ENCODE measurements around the gene SLC16A12.
"Not testable (repeated sequence)": the region's sequence is repeated elsewhere in the genome, so short reads cannot be mapped to it uniquely, and the experiment has no call there.

DNA sequence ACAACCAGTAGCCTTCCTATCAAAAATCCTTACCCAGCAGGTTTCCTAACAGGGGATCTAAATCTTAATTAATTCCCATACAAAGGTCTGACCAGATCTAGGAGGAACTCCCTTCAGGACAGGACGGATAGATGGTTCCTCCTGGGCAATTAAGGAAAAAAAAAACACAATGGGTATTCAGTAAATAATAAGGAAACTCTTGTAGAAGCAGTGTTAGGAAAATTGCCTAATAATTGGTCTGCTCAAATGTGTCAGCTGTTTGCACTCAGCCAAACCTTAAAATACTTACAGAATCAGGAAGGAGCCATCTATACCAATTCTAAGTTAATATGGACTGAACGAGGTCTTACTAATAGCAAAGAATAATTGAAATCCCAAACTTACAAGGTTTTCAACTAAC is 124.3 kb downstream of the SLC16A12 start:
- TF ChIP-seq, protein P1, sequence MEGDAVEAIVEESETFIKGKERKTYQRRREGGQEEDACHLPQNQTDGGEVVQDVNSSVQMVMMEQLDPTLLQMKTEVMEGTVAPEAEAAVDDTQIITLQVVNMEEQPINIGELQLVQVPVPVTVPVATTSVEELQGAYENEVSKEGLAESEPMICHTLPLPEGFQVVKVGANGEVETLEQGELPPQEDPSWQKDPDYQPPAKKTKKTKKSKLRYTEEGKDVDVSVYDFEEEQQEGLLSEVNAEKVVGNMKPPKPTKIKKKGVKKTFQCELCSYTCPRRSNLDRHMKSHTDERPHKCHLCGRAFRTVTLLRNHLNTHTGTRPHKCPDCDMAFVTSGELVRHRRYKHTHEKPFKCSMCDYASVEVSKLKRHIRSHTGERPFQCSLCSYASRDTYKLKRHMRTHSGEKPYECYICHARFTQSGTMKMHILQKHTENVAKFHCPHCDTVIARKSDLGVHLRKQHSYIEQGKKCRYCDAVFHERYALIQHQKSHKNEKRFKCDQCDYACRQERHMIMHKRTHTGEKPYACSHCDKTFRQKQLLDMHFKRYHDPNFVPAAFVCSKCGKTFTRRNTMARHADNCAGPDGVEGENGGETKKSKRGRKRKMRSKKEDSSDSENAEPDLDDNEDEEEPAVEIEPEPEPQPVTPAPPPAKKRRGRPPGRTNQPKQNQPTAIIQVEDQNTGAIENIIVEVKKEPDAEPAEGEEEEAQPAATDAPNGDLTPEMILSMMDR (IDR thresholded peaks at IDR 0.05 in 2 of 3, conservative IDR thresholded peaks at IDR 0.05 in 1 of 3; ENCODE audit: control insufficient read depth in 2 of 3, extremely low read depth in 1 of 3, insufficient read depth in 1 of 3, low read depth in 3 of 3, low read length in 3 of 3): not testable (repeated sequence)
- TF ChIP-seq, protein P2, sequence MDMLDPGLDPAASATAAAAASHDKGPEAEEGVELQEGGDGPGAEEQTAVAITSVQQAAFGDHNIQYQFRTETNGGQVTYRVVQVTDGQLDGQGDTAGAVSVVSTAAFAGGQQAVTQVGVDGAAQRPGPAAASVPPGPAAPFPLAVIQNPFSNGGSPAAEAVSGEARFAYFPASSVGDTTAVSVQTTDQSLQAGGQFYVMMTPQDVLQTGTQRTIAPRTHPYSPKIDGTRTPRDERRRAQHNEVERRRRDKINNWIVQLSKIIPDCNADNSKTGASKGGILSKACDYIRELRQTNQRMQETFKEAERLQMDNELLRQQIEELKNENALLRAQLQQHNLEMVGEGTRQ (IDR thresholded peaks at IDR 0.05; ENCODE audit: borderline replicate concordance, low read depth, low read length): not testable (repeated sequence)
- TF ChIP-seq RCOR1 (conservative IDR thresholded peaks at IDR 0.05; ENCODE audit: low read depth, low read length); NFYB (IDR thresholded peaks at IDR 0.05; ENCODE audit: insufficient read depth, low read depth, low read length); POLR2AphosphoS5 (IDR thresholded peaks at IDR 0.05; ENCODE audit: low read length); FOS (IDR thresholded peaks at IDR 0.05; ENCODE audit: borderline replicate concordance, extremely low read depth, insufficient read length); EGR1 (IDR thresholded peaks at IDR 0.05; ENCODE audit: borderline replicate concordance in 1 of 2, low read depth in 2 of 2, low read length in 2 of 2); NBN (IDR thresholded peaks at IDR 0.05): not testable (repeated sequence)
- TF ChIP-seq, protein P3, sequence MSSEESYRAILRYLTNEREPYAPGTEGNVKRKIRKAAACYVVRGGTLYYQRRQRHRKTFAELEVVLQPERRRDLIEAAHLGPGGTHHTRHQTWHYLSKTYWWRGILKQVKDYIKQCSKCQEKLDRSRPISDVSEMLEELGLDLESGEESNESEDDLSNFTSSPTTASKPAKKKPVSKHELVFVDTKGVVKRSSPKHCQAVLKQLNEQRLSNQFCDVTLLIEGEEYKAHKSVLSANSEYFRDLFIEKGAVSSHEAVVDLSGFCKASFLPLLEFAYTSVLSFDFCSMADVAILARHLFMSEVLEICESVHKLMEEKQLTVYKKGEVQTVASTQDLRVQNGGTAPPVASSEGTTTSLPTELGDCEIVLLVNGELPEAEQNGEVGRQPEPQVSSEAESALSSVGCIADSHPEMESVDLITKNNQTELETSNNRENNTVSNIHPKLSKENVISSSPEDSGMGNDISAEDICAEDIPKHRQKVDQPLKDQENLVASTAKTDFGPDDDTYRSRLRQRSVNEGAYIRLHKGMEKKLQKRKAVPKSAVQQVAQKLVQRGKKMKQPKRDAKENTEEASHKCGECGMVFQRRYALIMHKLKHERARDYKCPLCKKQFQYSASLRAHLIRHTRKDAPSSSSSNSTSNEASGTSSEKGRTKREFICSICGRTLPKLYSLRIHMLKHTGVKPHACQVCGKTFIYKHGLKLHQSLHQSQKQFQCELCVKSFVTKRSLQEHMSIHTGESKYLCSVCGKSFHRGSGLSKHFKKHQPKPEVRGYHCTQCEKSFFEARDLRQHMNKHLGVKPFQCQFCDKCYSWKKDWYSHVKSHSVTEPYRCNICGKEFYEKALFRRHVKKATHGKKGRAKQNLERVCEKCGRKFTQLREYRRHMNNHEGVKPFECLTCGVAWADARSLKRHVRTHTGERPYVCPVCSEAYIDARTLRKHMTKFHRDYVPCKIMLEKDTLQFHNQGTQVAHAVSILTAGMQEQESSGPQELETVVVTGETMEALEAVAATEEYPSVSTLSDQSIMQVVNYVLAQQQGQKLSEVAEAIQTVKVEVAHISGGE (CRISPR knock-in tag; IDR thresholded peaks at IDR 0.05): not testable (repeated sequence)
- TF ChIP-seq, protein P4, sequence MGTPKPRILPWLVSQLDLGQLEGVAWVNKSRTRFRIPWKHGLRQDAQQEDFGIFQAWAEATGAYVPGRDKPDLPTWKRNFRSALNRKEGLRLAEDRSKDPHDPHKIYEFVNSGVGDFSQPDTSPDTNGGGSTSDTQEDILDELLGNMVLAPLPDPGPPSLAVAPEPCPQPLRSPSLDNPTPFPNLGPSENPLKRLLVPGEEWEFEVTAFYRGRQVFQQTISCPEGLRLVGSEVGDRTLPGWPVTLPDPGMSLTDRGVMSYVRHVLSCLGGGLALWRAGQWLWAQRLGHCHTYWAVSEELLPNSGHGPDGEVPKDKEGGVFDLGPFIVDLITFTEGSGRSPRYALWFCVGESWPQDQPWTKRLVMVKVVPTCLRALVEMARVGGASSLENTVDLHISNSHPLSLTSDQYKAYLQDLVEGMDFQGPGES (IDR thresholded peaks at IDR 0.05): not testable (repeated sequence)
